MM.1S (cell line): ENCODE measurements around the gene SLC25A3.

Experiments used
- CTCF ChIP-seq: fragments of 300-600 bp; sonication (generic); IDR thresholded peaks from 2 replicates; pipeline ENCODE4 v1.5.1; 2016; ENCODE audit warnings: antibody characterized with exemption, low read length, mixed read lengths
- EZH2 ChIP-seq: fragments of 300-600 bp; sonication (generic); optimal IDR thresholded peaks from 2 replicates; pipeline ENCODE3; 2017; ENCODE audit warnings: low read depth, mild to moderate bottlenecking, antibody characterized with exemption, low read length, mixed read lengths
- EZH2phosphoT487 ChIP-seq: fragments of 300-600 bp; sonication (generic); IDR thresholded peaks from 2 replicates; pipeline ENCODE4 v1.6.1; 2018; ENCODE audit warnings: antibody characterized with exemption, low read length

GRCh38 chr12:98582093-98582492, 11.4 kb upstream of the SLC25A3 start:
- TF ChIP-seq EZH2, result no peak
- TF ChIP-seq CTCF, result no peak
- TF ChIP-seq EZH2phosphoT487, result no peak
